ENCODE measurements around the gene RFX2. TPM values are rescaled to one million over a fixed set of nuclear protein-coding genes. Genes with fewer than 3 reads are reported as not detected.
"Not testable (repeated sequence)": the region's sequence is repeated elsewhere in the genome, so short reads cannot be mapped to it uniquely, and the experiment has no call there.

RFX2 gene
- total RNA-seq, 1 experiment from 2014 or later, result 3.7 TPM

GRCh38 chr19:6108721-6109633, 1.3 kb downstream of the RFX2 start:
- no peaks in the 10 kb centered on the region for H3K4me1 ChIP-seq (ENCODE audit: insufficient read depth, low read length)
- no peak overlapping the region for H3T11ph ChIP-seq (ENCODE audit: low read length)
- no peak overlapping the region for H2BK12ac ChIP-seq (ENCODE audit: insufficient read length, low read depth, low read length)
- H2BK120ac ChIP-seq (ENCODE audit: low read depth, low read length, poor library complexity, severe bottlenecking), result no peak overlapping the region
- H2BK15ac ChIP-seq (ENCODE audit: low read depth, low read length), result no peak overlapping the region
- H4K8ac ChIP-seq (replicated peaks; ENCODE audit: insufficient read length, low read depth, low read length), result no peak overlapping the region
- WGBS (ENCODE audit: extremely low coverage, insufficient read length, low lambda C conversion rate), result no CpG with 5 or more reads among the region's 47 CpGs
- Mint-ChIP-seq H3K27me3 (ENCODE audit: low read depth) (peaks cover 44% of the 10 kb centered on the region), H3K27ac (peak overlapping the region in 1 of 3 experiments; percentile 40; a peak in 2 of 7 replicates), H3K9me3 (no peaks in the 10 kb centered on the region; a peak in 1 of 5 replicates), H3K36me3 (ENCODE audit: insufficient read depth in 1 of 3, low read depth in 3 of 3) (no peaks in the 10 kb centered on the region), H3K4me1 (peaks cover 19 to 21% of the 10 kb centered on the region in 2 experiments), H3K4me3 (peak overlapping the region; percentile 72 to 87)
- H4K91ac ChIP-seq (ENCODE audit: insufficient read length, low read depth, low read length), result no peak overlapping the region
- no peaks in the 10 kb centered on the region for H4K20me1 ChIP-seq (ENCODE audit: control insufficient read depth, insufficient read depth, insufficient read length)
- no peak overlapping the region for H3K9ac ChIP-seq (ENCODE audit: extremely low read depth, insufficient read length, low read length)
- no peak overlapping the region for H2BK5ac ChIP-seq (ENCODE audit: insufficient read length, low read length)
- no peak overlapping the region for H2AFZ ChIP-seq (ENCODE audit: low read length)
- H3K79me1 ChIP-seq (ENCODE audit: insufficient read depth, low read depth, low read length, poor library complexity, severe bottlenecking), result no peaks in the 10 kb centered on the region
- H4K5ac ChIP-seq (ENCODE audit: insufficient read length, low read depth, low read length), result no peak overlapping the region
- peak; percentile 37 for DNase-seq
- peak overlapping the region; percentile 80 for H3K4me2 ChIP-seq (ENCODE audit: insufficient read depth, insufficient read length, low read length)
- no peaks in the 10 kb centered on the region for H3K79me2 ChIP-seq (ENCODE audit: insufficient read depth, low read length)
- H3K23me2 ChIP-seq (ENCODE audit: insufficient read length, low read depth, low read length, poor library complexity, severe bottlenecking), result peaks cover 10% of the 10 kb centered on the region
- no peak overlapping the region for H3K23ac ChIP-seq (ENCODE audit: insufficient read length, low read depth, low read length)
- H2BK20ac ChIP-seq (ENCODE audit: low read depth, low read length, poor library complexity, severe bottlenecking), result no peak overlapping the region
- peaks cover 14% of the 10 kb centered on the region for H3K27me3 ChIP-seq (ENCODE audit: insufficient read depth, low read length)
- H3K9me3 ChIP-seq (ENCODE audit: control insufficient read depth, low read depth, low read length), result no peaks in the 10 kb centered on the region
- no peak overlapping the region for H3K56ac ChIP-seq (ENCODE audit: insufficient read length, low read depth, low read length)
- H3K27ac ChIP-seq (ENCODE audit: insufficient read length, low read depth, low read length), result no peak overlapping the region
- no peak overlapping the region for H3K4ac ChIP-seq (ENCODE audit: low read depth, low read length)
- H2AK5ac ChIP-seq (ENCODE audit: insufficient read length, low read length), result no peak overlapping the region
- TF ChIP-seq CTCF (conservative IDR thresholded peaks at IDR 0.05), result no peak
- H3K14ac ChIP-seq (ENCODE audit: insufficient read depth, low read length), result 0 out of 2 replicates have a peak overlapping the region, but pooled peaks have one; percentile 35
- no peak overlapping the region for H3K18ac ChIP-seq (ENCODE audit: insufficient read length, low read depth, low read length)

- not testable (repeated sequence) for H3K18ac ChIP-seq (ENCODE audit: insufficient read length, low read depth, low read length); H4K20me1 ChIP-seq (ENCODE audit: control insufficient read depth, insufficient read depth, insufficient read length); H3K23me2 ChIP-seq (ENCODE audit: insufficient read length, low read depth, low read length, poor library complexity, severe bottlenecking); H3K4me3 Mint-ChIP-seq; H3K4me1 ChIP-seq (ENCODE audit: insufficient read depth, low read length); H2AFZ ChIP-seq (ENCODE audit: low read length); DNase-seq; H3K27ac Mint-ChIP-seq; H3K4ac ChIP-seq (ENCODE audit: low read depth, low read length); H2BK120ac ChIP-seq (ENCODE audit: low read depth, low read length, poor library complexity, severe bottlenecking); H3K79me1 ChIP-seq (ENCODE audit: insufficient read depth, low read depth, low read length, poor library complexity, severe bottlenecking); H2AK5ac ChIP-seq (ENCODE audit: insufficient read length, low read length); H3T11ph ChIP-seq (ENCODE audit: low read length); H3K14ac ChIP-seq (ENCODE audit: insufficient read depth, low read length); H3K4me2 ChIP-seq (ENCODE audit: insufficient read depth, insufficient read length, low read length); H3K9ac ChIP-seq (ENCODE audit: extremely low read depth, insufficient read length, low read length); H3K27ac ChIP-seq (ENCODE audit: insufficient read length, low read depth, low read length); H2BK20ac ChIP-seq (ENCODE audit: low read depth, low read length, poor library complexity, severe bottlenecking); H2BK12ac ChIP-seq (ENCODE audit: insufficient read length, low read depth, low read length); H3K36me3 Mint-ChIP-seq (ENCODE audit: insufficient read depth in 1 of 3, low read depth in 3 of 3); H2BK15ac ChIP-seq (ENCODE audit: low read depth, low read length); H4K8ac ChIP-seq (replicated peaks; ENCODE audit: insufficient read length, low read depth, low read length); H2BK5ac ChIP-seq (ENCODE audit: insufficient read length, low read length); H3K56ac ChIP-seq (ENCODE audit: insufficient read length, low read depth, low read length); H3K9me3 Mint-ChIP-seq; H3K79me2 ChIP-seq (ENCODE audit: insufficient read depth, low read length); H4K91ac ChIP-seq (ENCODE audit: insufficient read length, low read depth, low read length); H3K23ac ChIP-seq (ENCODE audit: insufficient read length, low read depth, low read length); H4K5ac ChIP-seq (ENCODE audit: insufficient read length, low read depth, low read length); H3K9me3 ChIP-seq (ENCODE audit: control insufficient read depth, low read depth, low read length)
- peaks cover 38% of the 10 kb centered on the region for H3K27me3 Mint-ChIP-seq (ENCODE audit: low read depth)
- H3K27me3 ChIP-seq (ENCODE audit: insufficient read depth, low read length), result peaks cover 14% of the 10 kb centered on the region
- peaks cover 17 to 19% of the 10 kb centered on the region in 2 experiments for H3K4me1 Mint-ChIP-seq
- no CpG with 5 or more reads among the region's 15 CpGs for WGBS (ENCODE audit: extremely low coverage, insufficient read length, low lambda C conversion rate)
These were observed 3.5 kb downstream of the RFX2 start for GRCh38 chr19:6106643-6107294.
